OCI-LY7 (cell line): ENCODE results near the gene STX4. TPM values are rescaled to one million over a fixed set of nuclear protein-coding genes. Genes with fewer than 3 reads are reported as not detected.

ENCODE experiments used
- BruUV-seq: library from RNA; stranded (reverse); fragments of 400-500 nt; replicated peaks from 2 replicates; lab custom pipeline; 2021; lab: Mats Ljungman, UMichigan
- CTCF ChIA-PET: fragments of 300-600 bp; sonication (Branson Sonifier 250); formaldehyde crosslinking; loops from one replicate; lab custom pipeline; 2022; ENCODE audit warnings: antibody characterized with exemption; ENCODE audit not compliant: unreplicated experiment; lab: Charles Lee
- POLR2A ChIA-PET: fragments of 300-600 bp; sonication (Branson Sonifier 250); formaldehyde crosslinking; loops from one replicate; lab custom pipeline; 2022; ENCODE audit warnings: antibody characterized with exemption; lab: Charles Lee
- DNase-seq: peaks from one replicate; pipeline ENCODE4 v3.0.0-alpha.2; 2015; ENCODE audit warnings: low spot score
- H2AFZ ChIP-seq: fragments of 200-600 bp; sonication (generic), shearing (Covaris generic); 2 replicates; pipeline ENCODE4 v1.6.1; 2014; ENCODE audit warnings: mild to moderate bottlenecking, antibody characterized with exemption, low read length, moderate library complexity
- H3K27ac ChIP-seq: fragments of 200-600 bp; sonication (generic); 2 replicates; pipeline ENCODE4 v1.5.1; 2014; ENCODE audit warnings: mixed run types, low read depth, mild to moderate bottlenecking, moderate library complexity, low read length, inconsistent platforms; ENCODE audit not compliant: poor library complexity, severe bottlenecking
- H3K36me3 ChIP-seq: fragments of 200-600 bp; sonication (generic); 2 replicates; pipeline ENCODE4 v1.6.1; 2014; ENCODE audit warnings: mild to moderate bottlenecking, antibody characterized with exemption, low read length, moderate library complexity, mixed read lengths; ENCODE audit not compliant: insufficient read depth
- H3K4me1 ChIP-seq: fragments of 200-600 bp; sonication (generic); 2 replicates; pipeline ENCODE4 v1.5.1; 2014; ENCODE audit warnings: mild to moderate bottlenecking, low read length; ENCODE audit not compliant: insufficient read depth, poor library complexity, severe bottlenecking
- H3K4me2 ChIP-seq: fragments of 200-600 bp; sonication (generic); 2 replicates; pipeline ENCODE4 v1.6.1; 2014; ENCODE audit warnings: mild to moderate bottlenecking, low read length
- H3K4me3 ChIP-seq: fragments of 200-600 bp; sonication (generic); 2 replicates; pipeline ENCODE4 v1.5.1; 2014; ENCODE audit warnings: mild to moderate bottlenecking, low read depth, low read length; ENCODE audit not compliant: poor library complexity, severe bottlenecking
- H3K79me2 ChIP-seq: fragments of 200-600 bp; sonication (generic); 2 replicates; pipeline ENCODE4 v1.6.1; 2016; ENCODE audit warnings: low read depth, mild to moderate bottlenecking, low read length, moderate library complexity, mixed read lengths; ENCODE audit not compliant: insufficient read depth
- H3K9me2 ChIP-seq: fragments of 200-600 bp; sonication (generic); 2 replicates; pipeline ENCODE4 v1.6.1; 2016; ENCODE audit warnings: mild to moderate bottlenecking, low read length, mixed read lengths; ENCODE audit not compliant: insufficient read depth
- H3K9me3 ChIP-seq: fragments of 200-600 bp; sonication (generic); 2 replicates; pipeline ENCODE4 v1.6.1; 2014; ENCODE audit warnings: mild to moderate bottlenecking, mixed run types, low read length, mixed read lengths
- H4K20me1 ChIP-seq: fragments of 200-600 bp; sonication (generic); 2 replicates; pipeline ENCODE4 v1.6.1; 2014; ENCODE audit warnings: mild to moderate bottlenecking, antibody characterized with exemption, low read length, moderate library complexity, mixed read lengths; ENCODE audit not compliant: insufficient read depth
- EZH2phosphoT487 ChIP-seq: fragments of 200-600 bp; sonication (generic); IDR thresholded peaks from 2 replicates; pipeline ENCODE4 v1.6.1; 2018; ENCODE audit warnings: low read depth, borderline replicate concordance, mild to moderate bottlenecking, mixed run types, antibody characterized with exemption, low read length, moderate library complexity, mixed read lengths
- intact Hi-C: fragments of 100-400 bp; cut with micrococcal nuclease; formaldehyde crosslinking; loops from one replicate; pipeline ENCODE4 v1.10.0; 2022; ENCODE audit not compliant: unreplicated experiment
- total RNA-seq, 2 experiments: library from RNA; depleted of rRNA in 1 of 2; stranded (reverse); fragments of >200 nt in 1 of 2; shearing (Covaris generic) in 1 of 2; gene quantifications; 2 replicates each; pipeline ENCODE4 v1.2.3, GENCODE V29; 2014 to 2022
- TF ChIP-seq, protein P1 (sequence below): fragments of 200-600 bp; sonication (generic); conservative IDR thresholded peaks from 2 replicates; pipeline ENCODE4 v1.5.1; 2014; ENCODE audit warnings: mild to moderate bottlenecking, antibody characterized with exemption, low read length, moderate library complexity, mixed read lengths

STX4 gene
- total RNA-seq, 2 experiments from 2014 or later, result 16.6 to 40.5 TPM

DNA sequence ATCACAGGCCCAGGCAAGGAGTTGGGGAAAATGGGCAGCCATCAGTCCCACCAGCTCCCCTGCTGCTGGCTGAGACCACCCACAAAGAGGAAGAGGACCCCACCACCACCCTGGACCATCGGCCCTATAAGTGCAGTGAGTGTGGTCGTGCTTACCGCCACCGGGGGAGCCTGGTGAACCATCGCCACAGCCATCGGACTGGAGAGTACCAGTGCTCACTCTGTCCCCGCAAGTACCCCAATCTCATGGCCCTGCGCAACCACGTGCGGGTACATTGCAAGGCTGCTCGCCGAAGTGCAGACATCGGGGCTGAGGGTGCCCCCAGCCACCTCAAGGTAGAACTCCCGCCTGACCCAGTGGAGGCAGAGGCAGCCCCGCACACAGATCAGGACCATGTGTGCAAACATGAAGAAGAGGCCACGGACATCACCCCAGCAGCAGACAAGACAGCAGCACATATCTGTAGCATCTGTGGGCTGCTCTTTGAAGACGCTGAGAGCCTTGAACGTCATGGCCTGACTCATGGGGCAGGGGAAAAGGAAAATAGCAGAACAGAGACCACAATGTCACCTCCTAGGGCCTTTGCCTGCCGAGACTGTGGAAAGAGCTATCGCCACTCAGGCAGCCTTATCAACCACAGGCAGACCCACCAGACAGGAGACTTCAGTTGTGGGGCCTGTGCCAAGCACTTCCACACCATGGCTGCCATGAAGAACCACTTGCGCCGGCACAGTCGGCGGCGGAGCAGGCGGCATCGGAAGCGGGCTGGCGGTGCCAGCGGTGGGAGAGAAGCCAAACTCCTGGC lies 44.4 kb downstream of the STX4 start:
- ChIA-PET POLR2A (interaction anchor here (0.5 kb wide), 1 partner anchor 178 kb away, joined by 4 read pairs; no protein-coding TSS in a partner anchor), CTCF (no interaction called here)
- Histone ChIP-seq H3K4me1 (peaks cover 7% of the 10 kb centered on the region), H3K9me3 (no peaks in the 10 kb centered on the region), H3K4me3 (no peak overlapping the region), H3K9me2 (no peaks in the 10 kb centered on the region), H3K27ac (no peak overlapping the region), H4K20me1 (no peaks in the 10 kb centered on the region), H3K36me3 (peaks cover 66% of the 10 kb centered on the region), H3K4me2 (no peak overlapping the region), H3K79me2 (peaks cover 23% of the 10 kb centered on the region), H2AFZ (no peak overlapping the region)
- DNase-seq, result no peak
- intact Hi-C loops, result no loop called here
- BruUV-seq, result no TSS peak
- TF ChIP-seq, protein P1, sequence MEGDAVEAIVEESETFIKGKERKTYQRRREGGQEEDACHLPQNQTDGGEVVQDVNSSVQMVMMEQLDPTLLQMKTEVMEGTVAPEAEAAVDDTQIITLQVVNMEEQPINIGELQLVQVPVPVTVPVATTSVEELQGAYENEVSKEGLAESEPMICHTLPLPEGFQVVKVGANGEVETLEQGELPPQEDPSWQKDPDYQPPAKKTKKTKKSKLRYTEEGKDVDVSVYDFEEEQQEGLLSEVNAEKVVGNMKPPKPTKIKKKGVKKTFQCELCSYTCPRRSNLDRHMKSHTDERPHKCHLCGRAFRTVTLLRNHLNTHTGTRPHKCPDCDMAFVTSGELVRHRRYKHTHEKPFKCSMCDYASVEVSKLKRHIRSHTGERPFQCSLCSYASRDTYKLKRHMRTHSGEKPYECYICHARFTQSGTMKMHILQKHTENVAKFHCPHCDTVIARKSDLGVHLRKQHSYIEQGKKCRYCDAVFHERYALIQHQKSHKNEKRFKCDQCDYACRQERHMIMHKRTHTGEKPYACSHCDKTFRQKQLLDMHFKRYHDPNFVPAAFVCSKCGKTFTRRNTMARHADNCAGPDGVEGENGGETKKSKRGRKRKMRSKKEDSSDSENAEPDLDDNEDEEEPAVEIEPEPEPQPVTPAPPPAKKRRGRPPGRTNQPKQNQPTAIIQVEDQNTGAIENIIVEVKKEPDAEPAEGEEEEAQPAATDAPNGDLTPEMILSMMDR, result no peak
- TF ChIP-seq EZH2phosphoT487, result no peak

DNA sequence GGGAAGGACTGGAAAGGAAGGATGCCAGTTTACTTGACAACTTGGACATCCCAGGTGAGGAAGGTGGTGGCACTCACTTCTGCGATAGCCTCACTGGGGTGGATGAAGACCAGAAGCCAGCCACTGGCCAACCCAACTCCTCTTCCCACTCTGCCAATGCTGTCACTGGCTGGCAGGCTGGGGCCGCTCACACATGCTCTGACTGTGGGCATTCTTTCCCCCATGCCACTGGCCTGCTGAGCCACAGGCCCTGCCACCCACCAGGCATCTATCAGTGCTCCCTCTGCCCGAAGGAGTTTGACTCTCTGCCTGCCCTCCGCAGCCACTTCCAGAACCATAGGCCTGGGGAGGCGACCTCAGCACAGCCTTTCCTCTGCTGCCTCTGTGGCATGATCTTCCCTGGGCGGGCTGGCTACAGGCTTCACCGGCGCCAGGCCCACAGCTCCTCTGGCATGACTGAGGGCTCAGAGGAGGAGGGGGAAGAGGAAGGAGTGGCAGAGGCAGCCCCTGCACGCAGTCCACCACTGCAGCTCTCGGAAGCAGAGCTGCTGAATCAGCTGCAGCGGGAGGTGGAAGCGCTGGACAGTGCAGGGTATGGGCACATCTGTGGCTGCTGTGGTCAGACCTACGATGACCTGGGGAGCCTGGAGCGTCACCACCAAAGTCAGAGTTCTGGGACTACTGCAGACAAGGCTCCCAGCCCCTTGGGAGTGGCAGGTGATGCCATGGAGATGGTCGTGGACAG lies 45.4 kb downstream of the STX4 start:
- ChIA-PET POLR2A (no interaction called here), CTCF (no interaction called here)
- Histone ChIP-seq H4K20me1 (no peaks in the 10 kb centered on the region), H3K4me2 (no peak overlapping the region), H3K9me3 (no peaks in the 10 kb centered on the region), H3K79me2 (peaks cover 20% of the 10 kb centered on the region), H3K9me2 (no peaks in the 10 kb centered on the region), H3K4me1 (peaks cover 7% of the 10 kb centered on the region), H3K36me3 (peaks cover 73% of the 10 kb centered on the region), H3K27ac (no peak overlapping the region), H3K4me3 (no peak overlapping the region), H2AFZ (no peak overlapping the region)
- DNase-seq, result no peak
- no TSS peak for BruUV-seq
- TF ChIP-seq, protein P1, result no peak
- TF ChIP-seq EZH2phosphoT487, result no peak
- intact Hi-C loops, result no loop called here
